K562 (cell line): ENCODE measurements around the gene GLIPR1. TPM values are rescaled to one million over a fixed set of nuclear protein-coding genes. Genes with fewer than 3 reads are reported as not detected.
A peak's percentile ranks its signal among the peaks of the same experiment; 100 is the strongest.

Experiments used
- ATAC-seq: fragments of 200-7000 bp; cut with Tn5 transposase; 3 replicates; pipeline ENCODE4 v1.9.1; 2020; ENCODE audit warnings: moderate library complexity
- BruUV-seq: library from RNA; stranded (reverse); fragments of 400-500 nt; replicated peaks from 2 replicates; lab custom pipeline; 2021; lab: Mats Ljungman, UMichigan
- CTCF ChIA-PET: fragments of 300-600 bp; formaldehyde crosslinking; extraction: SDS; loops from one replicate; lab custom pipeline; 2021; ENCODE audit warnings: low intra/inter-chr PET ratio; lab: Yijun Ruan, JAX
- POLR2A ChIA-PET: fragments of 300-600, 350-650 bp; sonication (Branson Sonifier 250); formaldehyde crosslinking; extraction: SDS; loops from one replicate; lab custom pipeline; 2021; ENCODE audit warnings: antibody characterized with exemption, inconsistent platforms; lab: Yijun Ruan, JAX
- DNase-seq, 4 experiments: peaks; one replicate each; pipeline versions ENCODE4 v3.0.0 to v3.0.0-alpha.2; 2011 to 2018; ENCODE audit warnings: low spot score in 3 of 4, mixed read lengths in 3 of 4; ENCODE audit errors: extremely low read depth in 1 of 4
- FAIRE-seq: peaks from 2 replicates; lab custom pipeline; 2011; peaks lifted over from hg19 to GRCh38; lab: Jason Lieb, UNC
- H2AFZ ChIP-seq: 2 replicates; pipeline ENCODE4 v1.6.0; 2011; ENCODE audit warnings: low read depth, low read length, control low read depth, inconsistent platforms
- H3K27ac ChIP-seq: fragments of 200-600 bp; 3 replicates; pipeline ENCODE4 v1.8.0; 2011; ENCODE audit warnings: low read depth, mild to moderate bottlenecking, control low read depth, inconsistent platforms, low read length, moderate library complexity, mixed read lengths; ENCODE audit errors: extremely low read depth
- H3K27me3 ChIP-seq, 2 experiments: fragments of 300-600 bp in 1 of 2; 2 replicates in 1 of 2; 3 replicates in 1 of 2; pipeline versions ENCODE4 v1.6.0 to v1.8.0; 2011; ENCODE audit warnings: inconsistent platforms in 2 of 2, low read length in 2 of 2, mild to moderate bottlenecking in 1 of 2, mixed read lengths in 1 of 2, moderate library complexity in 1 of 2; ENCODE audit not compliant: control insufficient read depth in 2 of 2, insufficient read depth in 2 of 2
- H3K36me3 ChIP-seq: fragments of 300-600 bp; 3 replicates; pipeline ENCODE4 v1.8.0; 2011; ENCODE audit warnings: mild to moderate bottlenecking, low read length, inconsistent platforms; ENCODE audit not compliant: control insufficient read depth, insufficient read depth
- H3K4me1 ChIP-seq, 2 experiments: fragments of 200-600 bp in 1 of 2; replicated peaks in 1 of 2; 2 replicates in 1 of 2; 3 replicates in 1 of 2; pipeline versions ENCODE4 v1.5.1 to v1.8.0; 2011; ENCODE audit warnings: inconsistent platforms in 2 of 2, low read length in 2 of 2, mild to moderate bottlenecking in 1 of 2, mixed read lengths in 1 of 2, moderate library complexity in 1 of 2; ENCODE audit not compliant: control insufficient read depth in 2 of 2, insufficient read depth in 2 of 2
- H3K4me2 ChIP-seq: 2 replicates; pipeline ENCODE4 v1.6.1; 2011; ENCODE audit warnings: low read length, control low read depth, inconsistent platforms, mixed read lengths; ENCODE audit not compliant: insufficient read depth
- H3K4me3 ChIP-seq: fragments of 200-600 bp; sonication (generic), shearing (Covaris generic); 2 replicates; pipeline ENCODE4 v1.5.1; 2016; ENCODE audit warnings: control low read depth, inconsistent platforms
- H3K79me2 ChIP-seq: fragments of 200-600 bp; 3 replicates; pipeline ENCODE4 v1.8.0; 2011; ENCODE audit warnings: low read length, inconsistent platforms; ENCODE audit not compliant: control insufficient read depth, insufficient read depth
- H3K9ac ChIP-seq, 2 experiments: 2 replicates each; pipeline versions ENCODE4 v1.6.0 to v1.6.1; 2011; ENCODE audit warnings: low read depth in 2 of 2, low read length in 2 of 2, control low read depth in 1 of 2, inconsistent platforms in 1 of 2, mild to moderate bottlenecking in 1 of 2, mixed read lengths in 1 of 2; ENCODE audit not compliant: insufficient read depth in 1 of 2
- H3K9me1 ChIP-seq: one replicate; pipeline ENCODE4 v1.6.0; 2011; ENCODE audit warnings: inconsistent platforms, mild to moderate bottlenecking, low read length, moderate library complexity; ENCODE audit not compliant: control insufficient read depth, insufficient read depth
- H3K9me3 ChIP-seq: replicated peaks from 2 replicates; pipeline ENCODE4 v1.5.1; 2011; ENCODE audit warnings: low read depth, low read length, inconsistent platforms; ENCODE audit not compliant: control insufficient read depth, insufficient read depth
- H4K20me1 ChIP-seq: replicated peaks from 2 replicates; pipeline ENCODE4 v1.6.1; 2011; ENCODE audit warnings: low read length, inconsistent platforms, mixed read lengths; ENCODE audit not compliant: control insufficient read depth, insufficient read depth
- BRD4 ChIP-seq: fragments of 200-600 bp; sonication (generic); IDR thresholded peaks from 2 replicates; pipeline ENCODE4 v1.6.1; 2017; ENCODE audit warnings: inconsistent platforms
- DEAF1 ChIP-seq: fragments of 450-650 bp; formaldehyde crosslinking; IDR thresholded peaks from 2 replicates; pipeline ENCODE4 v1.4.0; 2020; ENCODE audit warnings: mild to moderate bottlenecking, moderate library complexity
- EP400 ChIP-seq: fragments of 450-650 bp; IDR thresholded peaks from 2 replicates; pipeline ENCODE4 v1.6.1; 2017; ENCODE audit warnings: antibody characterized with exemption, mild to moderate bottlenecking, moderate library complexity
- MITF ChIP-seq: IDR thresholded peaks from 2 replicates; pipeline ENCODE4 v1.6.1; 2014; ENCODE audit warnings: antibody characterized with exemption
- NFIX ChIP-seq: fragments of 250-450 bp; sonication (Bioruptor Pico); IDR thresholded peaks from 2 replicates; pipeline ENCODE4 v1.4.0; 2020; ENCODE audit warnings: low read depth, mild to moderate bottlenecking, moderate library complexity
- PRDM10 ChIP-seq: fragments of 450-650 bp; IDR thresholded peaks from 2 replicates; pipeline ENCODE4 v1.6.1; 2018; ENCODE audit not compliant: partially characterized antibody
- SMC3 ChIP-seq: conservative IDR thresholded peaks from 2 replicates; pipeline ENCODE4 v1.6.1; 2011; ENCODE audit warnings: low read depth, low read length, improper control_type of control experiment; ENCODE audit not compliant: insufficient read depth
- ZNF197 ChIP-seq: fragments of 200-800 bp; sonication (Bioruptor generic); IDR thresholded peaks from 2 replicates; pipeline ENCODE4 v1.6.1; 2016; ENCODE audit warnings: low read depth, missing genetic modification characterization, missing compliant biosample characterization
- ZSCAN32 ChIP-seq: fragments of 450-650 bp; formaldehyde crosslinking; IDR thresholded peaks from 2 replicates; pipeline ENCODE4 v1.4.0; 2020; ENCODE audit warnings: mild to moderate bottlenecking, moderate library complexity
- WGBS: fragments of 100-300 bp; shearing (Covaris generic); methylation state at CpG from one replicate; pipeline ENCODE4 v1.1.6; 2016; ENCODE audit warnings: low coverage, mixed read lengths; ENCODE audit not compliant: insufficient coverage; ENCODE audit errors: missing lambda C conversion rate; 5-methylcytosine and 5-hydroxymethylcytosine counted together
- in situ Hi-C: fragments of 300-500 bp; cut with MboI; formaldehyde crosslinking; loops from 4 replicates; pipeline ENCODE4 v1.15.0; 2018; ENCODE audit warnings: inconsistent platforms, mixed read lengths
- intact Hi-C: fragments of 100-400 bp; cut with micrococcal nuclease; formaldehyde crosslinking; loops from 2 replicates; pipeline ENCODE4 v1.14.2; 2022
- polyA plus RNA-seq, 8 experiments: library from polyadenylated mRNA; depleted of rRNA in 4 of 8; stranded (reverse) in 5 of 8; unstranded in 3 of 8; fragments of >200 nt; fragmentation: Nextera tagmentation in 2 of 8; fragmentation: Illumina TruSeq in 1 of 8; extraction: Ambion mirVana in 2 of 8; extraction: Trizol in 1 of 8; gene quantifications; 2 replicates each; pipeline versions ENCODE4 v1.2.1 to v1.2.3, GENCODE V29; 2011 to 2014; ENCODE audit warnings: inconsistent platforms in 1 of 8, missing spikeins in 1 of 8
- total RNA-seq, 7 experiments: library from RNA; depleted of rRNA in 6 of 7; stranded (reverse); fragments of >200 nt in 6 of 7; fragmentation: Illumina TruSeq in 2 of 7; extraction: Trizol in 2 of 7; gene quantifications; 2 replicates each; pipeline versions ENCODE4 v1.2.1 to v1.2.3, GENCODE V29; 2011 to 2021; ENCODE audit warnings: low replicate concordance in 1 of 7

The GLIPR1 gene
- total and polyA plus RNA-seq, 9 of the 15 experiments (the other 6 are each of a cell fraction or from before 2014, with no cell fraction given) = 0.26 to 2.1 (median 1.2) TPM

- TF ChIP-seq PRDM10 = peak; percentile 50
- TF ChIP-seq NFIX = no peak
- peak; percentile 37; the same call in 1 of the 2 replicates for TF ChIP-seq SMC3
These were observed 8.0 kb downstream of the GLIPR1 start (continued) for GRCh38 chr12:75488553-75488952.

GRCh38 chr12:75489187-75489586 lies 8.6 kb downstream of the GLIPR1 start:
- Histone ChIP-seq H4K20me1 (no peaks in the 10 kb centered on the region), H3K79me2 (no peaks in the 10 kb centered on the region), H3K27me3 (no peaks in the 10 kb centered on the region), H3K36me3 (no peaks in the 10 kb centered on the region; the same call in 2 of the 3 replicates), H3K4me1 (no peaks in the 10 kb centered on the region)
- no peak for FAIRE-seq
- no peak for DNase-seq
- ATAC-seq = no peak
- POLR2A ChIA-PET = no interaction called here
- WGBS = 88% methylated on average over 2 of the region's 2 CpGs
- TF ChIP-seq EP400 = no peak
- TF ChIP-seq ZNF197 (CRISPR knock-in tag) = no peak
- no peak for TF ChIP-seq MITF
- TF ChIP-seq DEAF1 (CRISPR knock-in tag) = no peak
- TF ChIP-seq ZSCAN32 = no peak
- no peak for TF ChIP-seq BRD4
- TF ChIP-seq, all 486 proteins: peak for 0
- no peak overlapping the region for H3K27ac ChIP-seq
- H3K4me2 ChIP-seq = no peak overlapping the region
- no peaks in the 10 kb centered on the region for H3K9me3 ChIP-seq
- CTCF ChIA-PET = no interaction called here
- in situ Hi-C loops = loop anchor here (10.0 kb wide), 1 partner anchor 154 kb away; the partner anchor contains the start of genes CAPS2 and GLIPR1L1
- no peaks in the 10 kb centered on the region for H3K9me1 ChIP-seq
- BruUV-seq = no TSS peak
- no peak overlapping the region for H2AFZ ChIP-seq
- H3K4me3 ChIP-seq = no peak overlapping the region
- H3K9ac ChIP-seq = no peak overlapping the region
- intact Hi-C loops = loop anchor here (5.0 to 10.0 kb wide), 3 partner anchors 543 to 966 kb away; partner anchors contain the start of genes BBS10 and PHLDA1
